Neural progenitor cell (in vitro differentiated cells): ENCODE results near the gene SERPINA10.

Experiments used
- CTCF ChIP-seq: fragments of 200-600 bp; sonication (generic); IDR thresholded peaks from 2 replicates; pipeline ENCODE4 v1.5.1; 2017; ENCODE audit warnings: antibody characterized with exemption, mild to moderate bottlenecking
- EZH2phosphoT487 ChIP-seq: fragments of 200-600 bp; sonication (generic); IDR thresholded peaks from 2 replicates; pipeline ENCODE4 v1.6.1; 2017; ENCODE audit warnings: antibody characterized with exemption

GRCh38 chr14:94340533-94340932 lies 47.5 kb upstream of the SERPINA10 start:
- TF ChIP-seq CTCF (no peak), EZH2phosphoT487 (no peak)
